Lower lobe of right lung (tissue), 2 donors: Measurements from ENCODE around the gene PLA2G4F. TPM values are rescaled to one million over a fixed set of nuclear protein-coding genes. Genes with fewer than 3 reads are reported as not detected.

ENCODE experiments used
- ATAC-seq, 2 donors: fragments of 200-7000 bp; cut with Tn5 transposase; one replicate each; pipeline ENCODE4 v1.9.1; 2020 to 2022; ENCODE audit warnings: mild to moderate bottlenecking in 2 of 2, moderate library complexity in 2 of 2
- DNase-seq: peaks from one replicate; pipeline ENCODE4 v3.0.0-alpha.2; 2020
- H3K27ac ChIP-seq: fragments of 200-600 bp; one replicate; pipeline ENCODE4 v1.8.0; 2022
- H3K27me3 ChIP-seq: fragments of 200-600 bp; one replicate; pipeline ENCODE4 v1.8.0; 2022; ENCODE audit warnings: low read depth
- H3K36me3 ChIP-seq: fragments of 200-600 bp; one replicate; pipeline ENCODE4 v1.8.0; 2022; ENCODE audit warnings: mild to moderate bottlenecking
- H3K4me1 ChIP-seq: fragments of 200-600 bp; one replicate; pipeline ENCODE4 v1.8.0; 2022
- H3K4me3 ChIP-seq: fragments of 200-600 bp; one replicate; pipeline ENCODE4 v1.8.0; 2022; ENCODE audit warnings: mild to moderate bottlenecking
- H3K9me3 ChIP-seq: fragments of 200-600 bp; one replicate; pipeline ENCODE4 v1.8.0; 2022
- CTCF ChIP-seq: fragments of 200-600 bp; IDR thresholded peaks from one replicate; pipeline ENCODE4 v1.8.0; 2022; ENCODE audit warnings: antibody characterized with exemption, mild to moderate bottlenecking
- intact Hi-C: fragments of 100-400 bp; cut with DNase I; formaldehyde crosslinking; loops from one replicate; pipeline ENCODE4 v1.11.0; 2022
- total RNA-seq: library from RNA; stranded (reverse); fragmentation: NEBNext Ultra II Directional; extraction: Animal tissue kit (Norgen Biotek cat#: 25700); gene quantifications from one replicate; pipeline ENCODE4 v1.2.1, GENCODE V29; 2021
- donor health status: DM: no; HTN: yes; CAD: no; lungs with severe emphysema.

PLA2G4F gene
- total RNA-seq, 1 donor from 2014 or later, result 99.0 TPM

DNA sequence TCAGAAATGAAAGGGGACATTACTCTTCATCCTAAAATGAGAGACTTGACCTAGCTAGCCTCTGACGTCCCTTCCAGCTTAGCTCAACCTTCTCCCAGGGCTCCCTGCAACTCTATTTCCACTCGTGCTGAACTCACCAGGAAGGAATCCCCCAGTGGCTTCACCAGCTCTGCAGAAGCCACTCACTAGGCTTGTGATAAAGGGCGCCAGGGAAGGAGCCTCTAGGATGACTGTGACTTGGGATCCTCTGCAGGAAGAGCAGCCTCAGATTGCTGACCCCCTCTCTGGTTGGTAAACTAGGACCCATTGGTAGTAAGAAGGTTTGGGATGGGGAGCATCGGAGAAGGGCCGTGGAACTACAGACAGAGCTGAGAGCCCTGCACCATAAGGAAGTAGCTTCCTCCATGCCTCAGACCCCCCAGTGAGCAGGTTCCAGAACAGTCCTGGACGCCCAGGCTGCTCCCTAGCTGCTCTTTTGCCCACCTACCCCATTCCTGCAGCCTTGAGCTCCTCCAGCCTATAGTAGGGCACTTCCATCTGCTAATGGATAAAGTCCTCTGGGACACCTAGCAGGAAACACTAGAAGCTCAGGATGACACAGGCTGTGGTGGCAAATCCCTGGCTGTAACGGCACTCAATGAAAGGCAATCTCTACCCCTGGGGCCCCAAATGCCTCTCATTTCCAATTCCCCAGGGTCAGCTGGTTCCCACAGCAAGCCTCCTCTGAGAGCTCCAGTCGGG is 26.0 kb downstream of the PLA2G4F start:
- Histone ChIP-seq H3K27ac (no peak overlapping the region), H3K4me3 (no peak overlapping the region), H3K36me3 (no peaks in the 10 kb centered on the region), H3K4me1 (no peaks in the 10 kb centered on the region), H3K9me3 (no peaks in the 10 kb centered on the region), H3K27me3 (no peaks in the 10 kb centered on the region)
- no peak for DNase-seq
- intact Hi-C loops, result no loop called here
- ATAC-seq, result no peak
- no peak for TF ChIP-seq CTCF

- Histone ChIP-seq H3K27ac (no peak overlapping the region), H3K27me3 (no peaks in the 10 kb centered on the region), H3K9me3 (no peaks in the 10 kb centered on the region), H3K4me1 (no peaks in the 10 kb centered on the region), H3K4me3 (no peak overlapping the region), H3K36me3 (no peaks in the 10 kb centered on the region)
- DNase-seq (no peak), ATAC-seq (no peak)
- intact Hi-C loops, result no loop called here
- no peak for TF ChIP-seq CTCF
Observed at GRCh38 chr15:42129364-42129763, 27.1 kb downstream of the PLA2G4F start.

- H3K9me3 ChIP-seq, result no peaks in the 10 kb centered on the region
- intact Hi-C loops, result no loop called here
- ATAC-seq (no peak), DNase-seq (no peak)
- TF ChIP-seq CTCF, result no peak
- no peaks in the 10 kb centered on the region for H3K36me3 ChIP-seq
- no peak overlapping the region for H3K27ac ChIP-seq
- H3K4me3 ChIP-seq, result no peak overlapping the region
- no peaks in the 10 kb centered on the region for H3K4me1 ChIP-seq
- no peaks in the 10 kb centered on the region for H3K27me3 ChIP-seq
Observed at GRCh38 chr15:42128476-42128875, 28.0 kb downstream of the PLA2G4F start.

- no peaks in the 10 kb centered on the region for H3K36me3 ChIP-seq
- no peak overlapping the region for H3K27ac ChIP-seq
- no peaks in the 10 kb centered on the region for H3K27me3 ChIP-seq
- peaks cover 10% of the 10 kb centered on the region for H3K4me1 ChIP-seq
- DNase-seq (no peak), ATAC-seq (no peak)
- intact Hi-C loops, result no loop called here
- H3K4me3 ChIP-seq, result no peak overlapping the region
- no peaks in the 10 kb centered on the region for H3K9me3 ChIP-seq
- no peak for TF ChIP-seq CTCF
Observed at GRCh38 chr15:42123546-42123945, 32.9 kb downstream of the PLA2G4F start.

GRCh38 chr15:42121682-42122081 is 34.8 kb downstream of the PLA2G4F start:
- intact Hi-C loops, result no loop called here
- no peaks in the 10 kb centered on the region for H3K9me3 ChIP-seq
- H3K27ac ChIP-seq, result no peak overlapping the region
- no peaks in the 10 kb centered on the region for H3K36me3 ChIP-seq
- TF ChIP-seq CTCF, result no peak
- no peak overlapping the region for H3K4me3 ChIP-seq
- H3K27me3 ChIP-seq, result no peaks in the 10 kb centered on the region
- peaks cover 13% of the 10 kb centered on the region for H3K4me1 ChIP-seq
- peak; percentile 73 to 94 for ATAC-seq
- peak; percentile 80 for DNase-seq
